Smooth muscle cell of the brain vasculature (primary cell): Measurements from ENCODE around the gene TRAPPC4.

Experiments used
- DNase-seq: peaks from one replicate; pipeline ENCODE4 v3.0.0-alpha.2; 2012; ENCODE audit warnings: low read depth, low spot score

Gene TRAPPC4

GRCh38 chr11:119067371-119068222 lies 49.0 kb downstream of the TRAPPC4 start, which contains the start of gene VPS11:
Gene VPS11 (plus strand): TSS chr11:119067818. CDS start chr11:119067824, 6 bp downstream.
- DNase-seq: peak; percentile 88
